ENCODE results near the gene NQO2.

DNA sequence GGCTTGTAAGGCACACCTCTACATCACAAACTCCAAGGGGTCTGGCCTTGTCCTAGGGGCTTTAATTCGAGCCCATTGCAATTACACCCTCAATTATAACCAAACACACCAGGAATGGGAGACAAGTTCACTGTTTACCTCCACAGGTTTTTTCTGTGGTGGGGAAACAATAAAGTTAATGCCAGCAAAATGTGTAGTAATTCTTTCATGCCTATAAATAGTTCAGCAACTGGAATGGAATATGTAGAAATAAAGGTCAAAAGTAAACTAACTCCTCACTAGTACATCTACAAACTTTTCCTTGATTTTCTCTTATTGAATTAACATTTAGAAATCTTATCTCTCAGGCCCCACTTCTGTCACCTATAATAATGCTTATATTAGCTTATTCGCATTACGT is 41.5 kb downstream of the NQO2 start:
- TF ChIP-seq, protein P1, sequence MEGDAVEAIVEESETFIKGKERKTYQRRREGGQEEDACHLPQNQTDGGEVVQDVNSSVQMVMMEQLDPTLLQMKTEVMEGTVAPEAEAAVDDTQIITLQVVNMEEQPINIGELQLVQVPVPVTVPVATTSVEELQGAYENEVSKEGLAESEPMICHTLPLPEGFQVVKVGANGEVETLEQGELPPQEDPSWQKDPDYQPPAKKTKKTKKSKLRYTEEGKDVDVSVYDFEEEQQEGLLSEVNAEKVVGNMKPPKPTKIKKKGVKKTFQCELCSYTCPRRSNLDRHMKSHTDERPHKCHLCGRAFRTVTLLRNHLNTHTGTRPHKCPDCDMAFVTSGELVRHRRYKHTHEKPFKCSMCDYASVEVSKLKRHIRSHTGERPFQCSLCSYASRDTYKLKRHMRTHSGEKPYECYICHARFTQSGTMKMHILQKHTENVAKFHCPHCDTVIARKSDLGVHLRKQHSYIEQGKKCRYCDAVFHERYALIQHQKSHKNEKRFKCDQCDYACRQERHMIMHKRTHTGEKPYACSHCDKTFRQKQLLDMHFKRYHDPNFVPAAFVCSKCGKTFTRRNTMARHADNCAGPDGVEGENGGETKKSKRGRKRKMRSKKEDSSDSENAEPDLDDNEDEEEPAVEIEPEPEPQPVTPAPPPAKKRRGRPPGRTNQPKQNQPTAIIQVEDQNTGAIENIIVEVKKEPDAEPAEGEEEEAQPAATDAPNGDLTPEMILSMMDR (IDR thresholded peaks at IDR 0.05) = no peak
- no peak for TF ChIP-seq POLR2A (IDR thresholded peaks at IDR 0.05)

Measured in lower leg skin (tissue), 3 donors.